Measurements from ENCODE around the gene SPOCK1.

SPOCK1 gene

DNA sequence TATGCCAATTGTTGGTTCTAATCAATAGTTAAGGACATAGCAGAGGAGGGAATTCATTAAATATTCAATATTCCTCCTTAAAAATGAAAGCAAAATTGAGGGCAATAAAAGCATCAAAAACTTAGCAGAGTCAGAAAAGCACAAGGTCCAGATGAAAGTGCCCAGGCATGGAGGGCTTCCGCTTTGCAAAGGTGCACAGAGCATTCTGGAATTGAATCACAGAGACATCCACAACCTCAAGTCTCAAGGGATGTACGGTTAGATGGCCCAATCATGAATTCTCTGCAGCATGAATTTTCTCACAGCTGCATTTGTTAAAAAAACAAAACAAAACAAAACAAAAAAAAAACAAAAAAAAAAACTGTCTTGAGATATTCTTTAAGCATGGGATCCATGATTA, 253.7 kb downstream of the SPOCK1 start:
- TF ChIP-seq CTCF (conservative IDR thresholded peaks at IDR 0.05; ENCODE audit: low read depth, low read length), result no peak
- no peak overlapping the region for H3K4me2 ChIP-seq
- H2AFZ ChIP-seq (ENCODE audit: low read depth), result no peak overlapping the region
- H3K36me3 ChIP-seq (ENCODE audit: insufficient read depth), result no peaks in the 10 kb centered on the region
- H3K4me3 ChIP-seq (IDR thresholded peaks at IDR 0.05; ENCODE audit: insufficient read depth, low read depth, low read length), result no peak overlapping the region
- no peaks in the 10 kb centered on the region for H3K4me1 ChIP-seq (ENCODE audit: low read depth, poor library complexity, severe bottlenecking)
- H4K20me1 ChIP-seq (ENCODE audit: insufficient read depth), result no peaks in the 10 kb centered on the region
- no peak overlapping the region for H3K27ac ChIP-seq
- no peaks in the 10 kb centered on the region for H3K79me2 ChIP-seq (ENCODE audit: insufficient read depth, low read depth)
- no peaks in the 10 kb centered on the region for H3K27me3 ChIP-seq (ENCODE audit: insufficient read depth, low read depth)
- H3K9ac ChIP-seq, result no peak overlapping the region

- no peaks in the 10 kb centered on the region for H3K79me2 ChIP-seq (ENCODE audit: insufficient read depth, low read depth)
- H2AFZ ChIP-seq (ENCODE audit: low read depth), result no peak overlapping the region
- H3K36me3 ChIP-seq (ENCODE audit: insufficient read depth), result no peaks in the 10 kb centered on the region
- no peaks in the 10 kb centered on the region for H3K4me1 ChIP-seq (ENCODE audit: low read depth, poor library complexity, severe bottlenecking)
- H3K9ac ChIP-seq, result no peak overlapping the region
- no peak overlapping the region for H3K4me2 ChIP-seq
- no peaks in the 10 kb centered on the region for H3K27me3 ChIP-seq (ENCODE audit: insufficient read depth, low read depth)
- H3K4me3 ChIP-seq (IDR thresholded peaks at IDR 0.05; ENCODE audit: insufficient read depth, low read depth, low read length), result no peak overlapping the region
- no peak for TF ChIP-seq CTCF (conservative IDR thresholded peaks at IDR 0.05; ENCODE audit: low read depth, low read length)
- H3K27ac ChIP-seq, result no peak overlapping the region
- H4K20me1 ChIP-seq (ENCODE audit: insufficient read depth), result no peaks in the 10 kb centered on the region
Observed at GRCh38 chr5:137240285-137240684, 258.8 kb downstream of the SPOCK1 start.

GRCh38 chr5:137236849-137237507, 262.1 kb downstream of the SPOCK1 start:
- Histone ChIP-seq H4K20me1 (ENCODE audit: insufficient read depth) (no peaks in the 10 kb centered on the region), H2AFZ (ENCODE audit: low read depth) (no peak overlapping the region), H3K4me1 (ENCODE audit: low read depth, poor library complexity, severe bottlenecking) (no peaks in the 10 kb centered on the region), H3K4me3 (IDR thresholded peaks at IDR 0.05; ENCODE audit: insufficient read depth, low read depth, low read length) (no peak overlapping the region), H3K79me2 (ENCODE audit: insufficient read depth, low read depth) (no peaks in the 10 kb centered on the region), H3K27me3 (ENCODE audit: insufficient read depth, low read depth) (no peaks in the 10 kb centered on the region), H3K36me3 (ENCODE audit: insufficient read depth) (no peaks in the 10 kb centered on the region), H3K9ac (no peak overlapping the region), H3K4me2 (no peak overlapping the region), H3K27ac (no peak overlapping the region)
- no peak for TF ChIP-seq CTCF (conservative IDR thresholded peaks at IDR 0.05; ENCODE audit: low read depth, low read length)

- Histone ChIP-seq H3K79me2 (ENCODE audit: insufficient read depth, low read depth) (no peaks in the 10 kb centered on the region), H4K20me1 (ENCODE audit: insufficient read depth) (no peaks in the 10 kb centered on the region), H3K4me1 (ENCODE audit: low read depth, poor library complexity, severe bottlenecking) (no peaks in the 10 kb centered on the region), H3K9ac (no peak overlapping the region), H3K4me3 (IDR thresholded peaks at IDR 0.05; ENCODE audit: insufficient read depth, low read depth, low read length) (no peak overlapping the region), H2AFZ (ENCODE audit: low read depth) (no peak overlapping the region), H3K36me3 (ENCODE audit: insufficient read depth) (no peaks in the 10 kb centered on the region), H3K27me3 (ENCODE audit: insufficient read depth, low read depth) (no peaks in the 10 kb centered on the region), H3K4me2 (no peak overlapping the region), H3K27ac (no peak overlapping the region)
- TF ChIP-seq CTCF (conservative IDR thresholded peaks at IDR 0.05; ENCODE audit: low read depth, low read length), result no peak
Observed at GRCh38 chr5:137236252-137236651, 262.9 kb downstream of the SPOCK1 start.
